Occipital lobe (tissue), 2 donors: ENCODE results near the gene RNPEP. TPM values are rescaled to one million over a fixed set of nuclear protein-coding genes. Genes with fewer than 3 reads are reported as not detected.
"Not testable (repeated sequence)": the region's sequence is repeated elsewhere in the genome, so short reads cannot be mapped to it uniquely, and the experiment has no call there.

Experiments used
- DNase-seq: peaks from one replicate; lab custom pipeline; 2025; lab: John Stamatoyannopoulos, UW
- total RNA-seq: library from RNA; depleted of rRNA; stranded (reverse); fragments of >200 nt; gene quantifications from one replicate; pipeline ENCODE4 v1.2.3, GENCODE V29; 2014

Gene RNPEP
- total RNA-seq, 1 donor from 2014 or later, result 18.9 TPM

- no peak for DNase-seq
Measured at GRCh38 chr1:202010180-202011015, 27.9 kb downstream of the RNPEP start, which contains the start of gene ELF3. Gene ELF3, plus strand, starts transcription at chr1:202010587. Its CDS starts 550 bp downstream, at chr1:202011137.

- DNase-seq, result no peak
Measured at GRCh38 chr1:202011994-202012393, 29.5 kb downstream of the RNPEP start.

GRCh38 chr1:202012544-202013478, 30.4 kb downstream of the RNPEP start:
- no peak for DNase-seq

GRCh38 chr1:202013603-202014002, 31.2 kb downstream of the RNPEP start:
- DNase-seq, result no peak

GRCh38 chr1:202014060-202014459, 31.6 kb downstream of the RNPEP start:
- no peak for DNase-seq

- no peak for DNase-seq
Measured at GRCh38 chr1:202014915-202015661, 32.6 kb downstream of the RNPEP start.

- no peak for DNase-seq
Measured at GRCh38 chr1:202015662-202015937, 33.2 kb downstream of the RNPEP start.

- DNase-seq, result no peak
Measured at GRCh38 chr1:202016022-202016810, 33.8 kb downstream of the RNPEP start.

GRCh38 chr1:202016811-202017748, 34.6 kb downstream of the RNPEP start:
- no peak for DNase-seq

- DNase-seq, result no peak
Measured at GRCh38 chr1:202017749-202018467, 35.5 kb downstream of the RNPEP start.

- no peak for DNase-seq
Measured at GRCh38 chr1:202018468-202019234, 36.2 kb downstream of the RNPEP start.

GRCh38 chr1:202019235-202019558, 36.7 kb downstream of the RNPEP start:
- not testable (repeated sequence) for DNase-seq

GRCh38 chr1:202023001-202023433, 40.6 kb downstream of the RNPEP start:
- no peak for DNase-seq

- no peak for DNase-seq
Measured at GRCh38 chr1:202029171-202029665, 46.8 kb downstream of the RNPEP start.

GRCh38 chr1:202029727-202030126, 47.3 kb downstream of the RNPEP start:
- DNase-seq, result no peak

- DNase-seq, result no peak
Measured at GRCh38 chr1:202031796-202032195, 49.3 kb downstream of the RNPEP start.

- DNase-seq, result no peak
Measured at GRCh38 chr1:202034149-202034682, 51.8 kb downstream of the RNPEP start.
